Stimulated activated naive CD8-positive, alpha-beta T cell treated with anti-CD3 and anti-CD28 coated beads, Interleukin-15, Interleukin-2, amounts not matched to agents 100 U/mL and 50 U/mL, for 24 hours (primary cell): ENCODE data around the gene PLCB4.
"Not testable (repeated sequence)": the region's sequence is repeated elsewhere in the genome, so short reads cannot be mapped to it uniquely, and the experiment has no call there.

Source experiments
- ATAC-seq: fragments of 150-1000 bp; cut with Tn5 transposase; one replicate; pipeline ENCODE4 v1.10.0; 2021
- DNase-seq: peaks from one replicate; pipeline ENCODE4 v3.0.0; 2021

The PLCB4 gene

GRCh38 chr20:9142809-9143208, 73.9 kb downstream of the PLCB4 start:
- no peak for ATAC-seq

GRCh38 chr20:9143926-9144325, 75.0 kb downstream of the PLCB4 start:
- DNase-seq: no peak
- no peak for ATAC-seq

More at GRCh38 chr20:9142809-9143208, 73.9 kb downstream of the PLCB4 start:
- no peak for DNase-seq

- DNase-seq (no peak), ATAC-seq (no peak)
Measured at GRCh38 chr20:9144643-9145042, 75.8 kb downstream of the PLCB4 start.

GRCh38 chr20:9145142-9145541, 76.3 kb downstream of the PLCB4 start:
- ATAC-seq: no peak
- DNase-seq: no peak

- no peak for DNase-seq
- no peak for ATAC-seq
Measured at GRCh38 chr20:9146649-9147048, 77.8 kb downstream of the PLCB4 start.

GRCh38 chr20:9147547-9148024, 78.7 kb downstream of the PLCB4 start:
- DNase-seq (no peak), ATAC-seq (no peak)

GRCh38 chr20:9148291-9148690, 79.4 kb downstream of the PLCB4 start:
- no peak for DNase-seq
- ATAC-seq: no peak

- DNase-seq: no peak
- ATAC-seq: no peak
Measured at GRCh38 chr20:9149087-9149486, 80.2 kb downstream of the PLCB4 start.

- ATAC-seq: no peak
- DNase-seq: no peak
Measured at GRCh38 chr20:9149796-9150195, 80.9 kb downstream of the PLCB4 start.

- no peak for ATAC-seq
- DNase-seq: no peak
Measured at GRCh38 chr20:9150679-9151078, 81.8 kb downstream of the PLCB4 start.

GRCh38 chr20:9152139-9152538, 83.3 kb downstream of the PLCB4 start:
- ATAC-seq, DNase-seq: not testable (repeated sequence)

GRCh38 chr20:9154464-9155024, 85.7 kb downstream of the PLCB4 start:
- ATAC-seq: no peak
- no peak for DNase-seq

GRCh38 chr20:9156529-9157280, 87.8 kb downstream of the PLCB4 start:
- no peak for DNase-seq

GRCh38 chr20:9160331-9160730, 91.4 kb downstream of the PLCB4 start:
- DNase-seq (no peak), ATAC-seq (no peak)

More at GRCh38 chr20:9156529-9157280, 87.8 kb downstream of the PLCB4 start:
- ATAC-seq: no peak

- DNase-seq (no peak), ATAC-seq (no peak)
Measured at GRCh38 chr20:9160757-9161156, 91.9 kb downstream of the PLCB4 start.

- ATAC-seq (no peak), DNase-seq (no peak)
Measured at GRCh38 chr20:9161311-9161710, 92.4 kb downstream of the PLCB4 start.

- ATAC-seq (no peak), DNase-seq (no peak)
Measured at GRCh38 chr20:9163251-9163650, 94.4 kb downstream of the PLCB4 start.

- DNase-seq (no peak), ATAC-seq (no peak)
Measured at GRCh38 chr20:9163995-9164394, 95.1 kb downstream of the PLCB4 start.

GRCh38 chr20:9165261-9165660, 96.4 kb downstream of the PLCB4 start:
- DNase-seq: no peak
- ATAC-seq: no peak

- ATAC-seq: no peak
Measured at GRCh38 chr20:9166153-9166780, 97.4 kb downstream of the PLCB4 start.

GRCh38 chr20:9169409-9169808, 100.5 kb downstream of the PLCB4 start:
- ATAC-seq (no peak), DNase-seq (no peak)

More at GRCh38 chr20:9166153-9166780, 97.4 kb downstream of the PLCB4 start:
- DNase-seq: no peak

GRCh38 chr20:9172851-9173250, 104.0 kb downstream of the PLCB4 start:
- DNase-seq (no peak), ATAC-seq (no peak)

- no peak for DNase-seq
- ATAC-seq: no peak
Measured at GRCh38 chr20:9177278-9177677, 108.4 kb downstream of the PLCB4 start.
